ENCODE results near the gene HS3ST4.

- TF ChIP-seq EP300 (IDR thresholded peaks at IDR 0.05) (no peak), CTCF (IDR thresholded peaks at IDR 0.05) (no peak), POLR2AphosphoS5 (IDR thresholded peaks at IDR 0.05) (no peak), POLR2A (IDR thresholded peaks at IDR 0.05) (no peak)
These were observed 204.7 kb downstream of the HS3ST4 start for GRCh38 chr16:25896411-25896810.

All from stomach (tissue), 4 donors.